GM18517 (cell line): Measurements from ENCODE around the gene TRAK1.

Experiments used
- ATAC-seq: cut with Tn5 transposase; IDR thresholded peaks from one replicate; pipeline ENCODE4 v1.9.1; 2021; ENCODE audit warnings: mild to moderate bottlenecking, moderate library complexity; ENCODE audit not compliant: unreplicated experiment

The TRAK1 gene

GRCh38 chr3:42122261-42123011 lies 31.3 kb downstream of the TRAK1 start:
- no peak for ATAC-seq

- no peak for ATAC-seq
These were observed 31.9 kb downstream of the TRAK1 start for GRCh38 chr3:42123012-42123581.

- no peak for ATAC-seq
These were observed 32.9 kb downstream of the TRAK1 start for GRCh38 chr3:42123824-42124658.

- no peak for ATAC-seq
These were observed 36.1 kb downstream of the TRAK1 start for GRCh38 chr3:42127226-42127625.

- ATAC-seq, result no peak
These were observed 37.4 kb downstream of the TRAK1 start for GRCh38 chr3:42128526-42128925.

GRCh38 chr3:42129014-42129953 lies 38.1 kb downstream of the TRAK1 start:
- ATAC-seq, result no peak

- no peak for ATAC-seq
These were observed 38.8 kb downstream of the TRAK1 start for GRCh38 chr3:42130007-42130328.

- ATAC-seq, result no peak
These were observed 39.3 kb downstream of the TRAK1 start for GRCh38 chr3:42130329-42131070.

GRCh38 chr3:42133500-42134298 lies 42.5 kb downstream of the TRAK1 start:
- no peak for ATAC-seq

GRCh38 chr3:42134867-42135464 lies 43.8 kb downstream of the TRAK1 start:
- no peak for ATAC-seq

GRCh38 chr3:42139621-42140453 lies 48.7 kb downstream of the TRAK1 start:
- no peak for ATAC-seq

- ATAC-seq, result no peak
These were observed 49.6 kb downstream of the TRAK1 start for GRCh38 chr3:42140665-42141203.

GRCh38 chr3:42143440-42143839 lies 52.3 kb downstream of the TRAK1 start:
- ATAC-seq, result no peak

GRCh38 chr3:42144209-42144608 lies 53.1 kb downstream of the TRAK1 start:
- no peak for ATAC-seq

- ATAC-seq, result no peak
These were observed 57.1 kb downstream of the TRAK1 start for GRCh38 chr3:42148086-42148848.

- no peak for ATAC-seq
These were observed 57.9 kb downstream of the TRAK1 start for GRCh38 chr3:42148982-42149432.

- ATAC-seq, result no peak
These were observed 58.4 kb downstream of the TRAK1 start for GRCh38 chr3:42149532-42149931.
